NCI-H82 treated with DMSO at 0.1 percent for 48 hours (cell line): ENCODE measurements around the gene PAGR1.

Source experiments
- DNase-seq: peaks from one replicate; lab custom pipeline; 2025; ENCODE audit not compliant: unreplicated experiment; lab: John Stamatoyannopoulos, UW

PAGR1 gene

GRCh38 chr16:29834079-29834478, 18.1 kb downstream of the PAGR1 start:
- no peak for DNase-seq

GRCh38 chr16:29835926-29836325, 20.0 kb downstream of the PAGR1 start:
- no peak for DNase-seq

- no peak for DNase-seq
Measured at GRCh38 chr16:29836623-29837022, 20.7 kb downstream of the PAGR1 start.

- no peak for DNase-seq
Measured at GRCh38 chr16:29837841-29838240, 21.9 kb downstream of the PAGR1 start.

GRCh38 chr16:29839822-29840221, 23.9 kb downstream of the PAGR1 start:
- no peak for DNase-seq

GRCh38 chr16:29840240-29840639, 24.3 kb downstream of the PAGR1 start:
- no peak for DNase-seq

GRCh38 chr16:29841631-29842030, 25.7 kb downstream of the PAGR1 start:
- DNase-seq, result no peak

- DNase-seq, result no peak
Measured at GRCh38 chr16:29842732-29843346, 26.9 kb downstream of the PAGR1 start.

- DNase-seq, result no peak
Measured at GRCh38 chr16:29843931-29844330, 28.0 kb downstream of the PAGR1 start.

- DNase-seq, result no peak
Measured at GRCh38 chr16:29844575-29845331, 28.8 kb downstream of the PAGR1 start.

- DNase-seq, result no peak
Measured at GRCh38 chr16:29845656-29846055, 29.7 kb downstream of the PAGR1 start.

- no peak for DNase-seq
Measured at GRCh38 chr16:29848420-29849297, 32.7 kb downstream of the PAGR1 start.

GRCh38 chr16:29849505-29849904, 33.6 kb downstream of the PAGR1 start:
- DNase-seq, result no peak

GRCh38 chr16:29850998-29851397, 35.0 kb downstream of the PAGR1 start:
- no peak for DNase-seq

GRCh38 chr16:29852654-29853053, 36.7 kb downstream of the PAGR1 start:
- no peak for DNase-seq

- no peak for DNase-seq
Measured at GRCh38 chr16:29854520-29855100, 38.7 kb downstream of the PAGR1 start.

GRCh38 chr16:29857133-29857760, 41.3 kb downstream of the PAGR1 start:
- DNase-seq, result no peak

GRCh38 chr16:29858149-29858849, 42.3 kb downstream of the PAGR1 start:
- no peak for DNase-seq

- DNase-seq, result no peak
Measured at GRCh38 chr16:29858974-29859373, 43.0 kb downstream of the PAGR1 start.

- DNase-seq, result no peak
Measured at GRCh38 chr16:29860218-29860617, 44.3 kb downstream of the PAGR1 start.
